HCT116 (cell line): ENCODE results near the gene EIF4G3. TPM values are rescaled to one million over a fixed set of nuclear protein-coding genes. Genes with fewer than 3 reads are reported as not detected.

Experiments
- ATAC-seq: fragments of 200-7000 bp; cut with Tn5 transposase; 2 replicates; pipeline ENCODE4 v1.9.1; 2020; ENCODE audit warnings: mild to moderate bottlenecking, moderate library complexity
- BruUV-seq: library from RNA; stranded (reverse); fragments of 400-500 nt; replicated peaks from 2 replicates; lab custom pipeline; 2021; lab: Mats Ljungman, UMichigan
- CTCF ChIA-PET: fragments of 300-600 bp; sonication (Branson Sonifier 250); formaldehyde crosslinking; loops from one replicate; lab custom pipeline; 2021; ENCODE audit warnings: antibody characterized with exemption; lab: Charles Lee
- POLR2A ChIA-PET: fragments of 300-600, 350-600 bp; sonication (Branson Sonifier 250); formaldehyde crosslinking; loops from one replicate; lab custom pipeline; 2021; ENCODE audit warnings: antibody characterized with exemption; lab: Charles Lee
- RAD21 ChIA-PET, 2 experiments: fragments of 300-600 bp; sonication (Branson Sonifier 250); formaldehyde crosslinking; loops; one replicate each; lab custom pipeline; 2023; ENCODE audit warnings: low total read pairs in 2 of 2; ENCODE audit not compliant: uncharacterized antibody in 2 of 2, unreplicated experiment in 2 of 2, low non-redundant PET in 1 of 2; lab: Charles Lee
- DNase-seq: peaks from one replicate; pipeline ENCODE4 v3.0.0-alpha.2; 2010; ENCODE audit warnings: low read depth, low spot score
- H2AFZ ChIP-seq: fragments of 200-600 bp; shearing (Covaris generic), sonication (generic); 2 replicates; pipeline ENCODE4 v1.6.1; 2017; ENCODE audit warnings: low read depth, mixed run types, mixed read lengths, antibody characterized with exemption, low read length; ENCODE audit not compliant: poor library complexity, severe bottlenecking
- H3K27ac ChIP-seq: 2 replicates; pipeline ENCODE4 v1.5.1; 2012; ENCODE audit warnings: low read depth, low read length
- H3K27me3 ChIP-seq: fragments of 200-600 bp; sonication (generic); 2 replicates; pipeline ENCODE4 v1.6.1; 2016; ENCODE audit warnings: mixed run types, low read length, mixed read lengths; ENCODE audit not compliant: insufficient read depth
- H3K36me3 ChIP-seq, 2 experiments: fragments of 200-500 bp in 1 of 2; fragments of 200-600 bp in 1 of 2; sonication (Bioruptor generic) in 1 of 2; sonication (generic) in 1 of 2; 2 replicates each; pipeline versions ENCODE4 v1.5.1 to v1.6.1; 2014 to 2016; ENCODE audit warnings: low read length in 2 of 2, inconsistent platforms in 1 of 2, mixed read lengths in 1 of 2, mixed run types in 1 of 2; ENCODE audit not compliant: insufficient read depth in 2 of 2, control insufficient read depth in 1 of 2
- H3K4me1 ChIP-seq, 2 experiments: fragments of 200-600 bp in 1 of 2; sonication (generic) in 1 of 2; 2 replicates each; pipeline versions ENCODE4 v1.5.1 to v1.6.1; 2012 to 2017; ENCODE audit warnings: low read length in 2 of 2, inconsistent platforms in 1 of 2, mild to moderate bottlenecking in 1 of 2, mixed read lengths in 1 of 2, mixed run types in 1 of 2, moderate library complexity in 1 of 2; ENCODE audit not compliant: insufficient read depth in 2 of 2, control insufficient read depth in 1 of 2
- H3K4me2 ChIP-seq: fragments of 200-600 bp; sonication (generic); 2 replicates; pipeline ENCODE4 v1.6.1; 2017; ENCODE audit warnings: mixed run types, low read length, mixed read lengths
- H3K4me3 ChIP-seq, 2 experiments: fragments of 200-600 bp in 1 of 2; sonication (generic) in 1 of 2; replicated peaks in 1 of 2; 2 replicates each; pipeline ENCODE4 v1.5.1; 2011 to 2016; ENCODE audit warnings: low read length in 2 of 2, control low read depth in 1 of 2, low read depth in 1 of 2, mild to moderate bottlenecking in 1 of 2, mixed read lengths in 1 of 2, mixed run types in 1 of 2
- H3K79me2 ChIP-seq: fragments of 200-600 bp; sonication (generic); 2 replicates; pipeline ENCODE4 v1.6.1; 2017; ENCODE audit warnings: mild to moderate bottlenecking, mixed run types, low read length, moderate library complexity, mixed read lengths; ENCODE audit not compliant: insufficient read depth
- H3K9ac ChIP-seq: fragments of 200-600 bp; sonication (generic); 2 replicates; pipeline ENCODE4 v1.6.1; 2016; ENCODE audit warnings: low read length, mixed read lengths
- H3K9me2 ChIP-seq: fragments of 200-600 bp; sonication (generic), shearing (Covaris generic); 2 replicates; pipeline ENCODE4 v1.6.1; 2017; ENCODE audit warnings: mixed run types, mild to moderate bottlenecking, moderate library complexity; ENCODE audit not compliant: insufficient read depth
- H3K9me3 ChIP-seq, 2 experiments: fragments of 200-500 bp in 1 of 2; fragments of 200-600 bp in 1 of 2; sonication (Bioruptor generic) in 1 of 2; sonication (generic) in 1 of 2; 2 replicates each; pipeline ENCODE4 v1.6.1; 2014 to 2017; ENCODE audit warnings: low read length in 2 of 2, mixed read lengths in 2 of 2, inconsistent platforms in 1 of 2, low read depth in 1 of 2, mild to moderate bottlenecking in 1 of 2, mixed run types in 1 of 2, moderate library complexity in 1 of 2; ENCODE audit not compliant: control insufficient read depth in 1 of 2, insufficient read depth in 1 of 2
- H4K20me1 ChIP-seq: fragments of 200-600 bp; sonication (generic), shearing (Covaris generic); 2 replicates; pipeline ENCODE4 v1.6.1; 2017; ENCODE audit warnings: mixed run types, mild to moderate bottlenecking, moderate library complexity; ENCODE audit not compliant: insufficient read depth
- CBX3 ChIP-seq: IDR thresholded peaks from 2 replicates; pipeline ENCODE4 v1.6.1; 2012; ENCODE audit warnings: low read depth
- EGR1 ChIP-seq: IDR thresholded peaks from 2 replicates; pipeline ENCODE4 v1.6.1; 2012; ENCODE audit warnings: low read depth
- EZH2phosphoT487 ChIP-seq: fragments of 200-600 bp; IDR thresholded peaks from 2 replicates; pipeline ENCODE4 v1.6.1; 2018; ENCODE audit warnings: antibody characterized with exemption, borderline replicate concordance
- FOSL1 ChIP-seq: IDR thresholded peaks from 2 replicates; pipeline ENCODE4 v1.6.1; 2012; ENCODE audit warnings: low read depth
- JUND ChIP-seq: IDR thresholded peaks from 2 replicates; pipeline ENCODE4 v1.6.1; 2012
- POLR2A ChIP-seq: IDR thresholded peaks from 2 replicates; pipeline ENCODE4 v1.7.0; 2011; ENCODE audit warnings: borderline replicate concordance; ENCODE audit not compliant: insufficient read depth, insufficient read length; ENCODE audit errors: extremely low read depth
- POLR2AphosphoS5 ChIP-seq: IDR thresholded peaks from 2 replicates; pipeline ENCODE4 v1.6.1; 2011; ENCODE audit warnings: mild to moderate bottlenecking, low read depth, low read length, moderate library complexity
- RAD21 ChIP-seq: IDR thresholded peaks from 2 replicates; pipeline ENCODE4 v1.6.1; 2012; ENCODE audit warnings: low read depth, mild to moderate bottlenecking
- SIN3A ChIP-seq: IDR thresholded peaks from 2 replicates; pipeline ENCODE4 v1.6.1; 2012; ENCODE audit warnings: low read depth
- SP1 ChIP-seq: IDR thresholded peaks from 2 replicates; pipeline ENCODE4 v1.6.1; 2012; ENCODE audit warnings: low read depth
- YY1 ChIP-seq: IDR thresholded peaks from 2 replicates; pipeline ENCODE4 v1.6.1; 2011; ENCODE audit warnings: low read length, low read depth, moderate library complexity, mild to moderate bottlenecking; ENCODE audit not compliant: insufficient replicate concordance; ENCODE audit errors: extremely low read depth
- ZFX ChIP-seq: fragments of 450-650 bp; IDR thresholded peaks from 2 replicates; pipeline ENCODE4 v1.6.1; 2017
- ZNF274 ChIP-seq: fragments of 200-500 bp; sonication (Bioruptor generic); IDR thresholded peaks from 2 replicates; pipeline ENCODE4 v1.6.1; 2014; ENCODE audit warnings: mild to moderate bottlenecking, low read depth, low read length, inconsistent platforms
- intact Hi-C: fragments of 100-400 bp; cut with micrococcal nuclease; formaldehyde crosslinking; loops from 2 replicates; pipeline ENCODE4 v1.10.0; 2022
- total RNA-seq: library from RNA; stranded (reverse); gene quantifications from one replicate; pipeline ENCODE4 v1.2.1, GENCODE V29; 2021; ENCODE audit not compliant: unreplicated experiment
- TF ChIP-seq, protein P1 (sequence below): IDR thresholded peaks from 2 replicates; pipeline ENCODE4 v1.6.1; 2012; ENCODE audit warnings: low read depth
- TF ChIP-seq, protein P2 (sequence below): IDR thresholded peaks from 2 replicates; pipeline ENCODE4 v1.6.1; 2012

EIF4G3 gene
- total RNA-seq, 1 experiment from 2014 or later = 40.1 TPM

DNA sequence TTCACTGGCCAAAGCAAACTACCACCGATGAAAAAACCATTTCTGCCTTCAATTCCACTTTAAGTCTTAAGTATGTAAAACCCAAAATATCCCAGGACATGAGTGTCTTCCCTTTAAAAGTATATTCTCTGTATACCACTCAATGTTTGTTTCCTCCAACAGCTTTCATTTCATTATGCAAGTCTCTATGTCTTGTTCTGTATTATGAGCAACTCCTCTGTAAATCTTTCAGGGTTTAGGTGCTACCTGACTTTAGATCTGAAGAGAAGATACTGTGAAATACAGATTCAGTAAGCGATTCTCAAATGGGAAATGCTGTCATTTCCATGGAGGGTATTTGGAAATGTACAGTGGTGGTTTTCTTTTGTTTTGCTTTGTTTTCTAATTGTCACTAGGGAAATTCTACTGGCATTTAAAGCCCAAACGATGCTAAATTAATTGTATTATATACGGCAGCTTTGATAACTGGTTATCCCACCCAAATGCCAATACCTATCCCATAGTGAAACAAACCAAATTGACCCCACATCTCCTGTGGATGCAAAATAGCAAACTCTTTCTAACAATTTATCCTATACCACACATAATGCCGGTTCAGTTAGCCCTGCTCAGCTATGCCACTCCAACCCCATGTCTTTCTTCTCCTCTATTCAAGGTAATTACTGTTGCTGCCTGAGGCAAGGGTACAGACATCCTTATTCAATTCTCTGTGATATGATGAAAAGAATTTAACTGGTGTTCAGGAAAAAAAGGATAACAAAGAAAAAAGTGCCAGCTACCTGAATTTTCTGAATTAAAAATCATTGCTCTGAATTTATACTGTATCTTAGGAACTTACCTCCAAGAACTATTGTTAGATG lies 182.8 kb downstream of the EIF4G3 start (continued):
- TF ChIP-seq, protein P1, sequence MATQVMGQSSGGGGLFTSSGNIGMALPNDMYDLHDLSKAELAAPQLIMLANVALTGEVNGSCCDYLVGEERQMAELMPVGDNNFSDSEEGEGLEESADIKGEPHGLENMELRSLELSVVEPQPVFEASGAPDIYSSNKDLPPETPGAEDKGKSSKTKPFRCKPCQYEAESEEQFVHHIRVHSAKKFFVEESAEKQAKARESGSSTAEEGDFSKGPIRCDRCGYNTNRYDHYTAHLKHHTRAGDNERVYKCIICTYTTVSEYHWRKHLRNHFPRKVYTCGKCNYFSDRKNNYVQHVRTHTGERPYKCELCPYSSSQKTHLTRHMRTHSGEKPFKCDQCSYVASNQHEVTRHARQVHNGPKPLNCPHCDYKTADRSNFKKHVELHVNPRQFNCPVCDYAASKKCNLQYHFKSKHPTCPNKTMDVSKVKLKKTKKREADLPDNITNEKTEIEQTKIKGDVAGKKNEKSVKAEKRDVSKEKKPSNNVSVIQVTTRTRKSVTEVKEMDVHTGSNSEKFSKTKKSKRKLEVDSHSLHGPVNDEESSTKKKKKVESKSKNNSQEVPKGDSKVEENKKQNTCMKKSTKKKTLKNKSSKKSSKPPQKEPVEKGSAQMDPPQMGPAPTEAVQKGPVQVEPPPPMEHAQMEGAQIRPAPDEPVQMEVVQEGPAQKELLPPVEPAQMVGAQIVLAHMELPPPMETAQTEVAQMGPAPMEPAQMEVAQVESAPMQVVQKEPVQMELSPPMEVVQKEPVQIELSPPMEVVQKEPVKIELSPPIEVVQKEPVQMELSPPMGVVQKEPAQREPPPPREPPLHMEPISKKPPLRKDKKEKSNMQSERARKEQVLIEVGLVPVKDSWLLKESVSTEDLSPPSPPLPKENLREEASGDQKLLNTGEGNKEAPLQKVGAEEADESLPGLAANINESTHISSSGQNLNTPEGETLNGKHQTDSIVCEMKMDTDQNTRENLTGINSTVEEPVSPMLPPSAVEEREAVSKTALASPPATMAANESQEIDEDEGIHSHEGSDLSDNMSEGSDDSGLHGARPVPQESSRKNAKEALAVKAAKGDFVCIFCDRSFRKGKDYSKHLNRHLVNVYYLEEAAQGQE = no peak
- TF ChIP-seq EGR1 (no peak), FOSL1 (no peak), JUND (no peak)
- TF ChIP-seq, protein P2, sequence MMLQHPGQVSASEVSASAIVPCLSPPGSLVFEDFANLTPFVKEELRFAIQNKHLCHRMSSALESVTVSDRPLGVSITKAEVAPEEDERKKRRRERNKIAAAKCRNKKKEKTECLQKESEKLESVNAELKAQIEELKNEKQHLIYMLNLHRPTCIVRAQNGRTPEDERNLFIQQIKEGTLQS = no peak

DNA sequence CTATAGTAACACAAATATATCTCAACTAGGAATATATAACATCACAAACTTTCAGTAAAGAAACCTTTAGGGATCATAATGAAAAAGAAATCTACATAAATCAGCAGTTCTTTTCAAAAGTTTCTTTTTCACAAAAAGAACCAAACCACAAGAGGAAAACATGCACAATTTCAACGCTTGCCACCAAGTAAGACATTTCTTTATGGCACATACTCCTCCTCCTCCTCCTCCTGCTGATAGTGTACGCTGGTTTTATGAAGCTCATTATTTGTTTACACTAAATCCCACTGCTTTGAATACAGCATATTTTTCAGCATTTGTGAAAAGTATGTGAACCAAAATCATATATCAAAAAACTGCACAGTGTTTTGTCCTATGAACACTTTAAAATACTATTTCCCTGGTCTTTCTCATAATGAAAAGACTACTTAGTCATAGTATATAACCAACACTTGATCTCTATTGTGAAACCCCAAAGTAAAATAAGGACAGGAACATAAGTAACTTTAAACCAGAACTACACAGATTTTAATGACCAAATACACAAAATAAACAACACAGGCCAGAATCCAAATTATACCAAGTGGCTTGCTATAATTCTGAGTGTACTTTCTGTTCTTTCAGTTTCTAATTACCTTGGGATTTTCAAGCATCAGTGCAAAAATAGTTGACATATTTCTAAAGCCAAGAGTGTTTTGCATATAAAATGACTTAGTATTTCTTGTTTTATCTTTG lies 184.2 kb downstream of the EIF4G3 start:
- intact Hi-C loops = no loop called here
- Histone ChIP-seq H3K79me2 (no peaks in the 10 kb centered on the region), H2AFZ (no peak overlapping the region), H3K4me1 (no peaks in the 10 kb centered on the region), H4K20me1 (peaks cover 3% of the 10 kb centered on the region; the same call in 1 of the 2 replicates), H3K9me2 (no peaks in the 10 kb centered on the region), H3K4me2 (no peak overlapping the region), H3K27ac (no peak overlapping the region), H3K27me3 (no peaks in the 10 kb centered on the region), H3K4me3 (no peak overlapping the region), H3K9ac (no peak overlapping the region), H3K36me3 (no peaks in the 10 kb centered on the region), H3K9me3 (no peaks in the 10 kb centered on the region)
- ChIA-PET RAD21 (no interaction called here), CTCF (interaction anchor here (0.7 to 1.0 kb wide), 2 partner anchors 12 to 203 kb away, joined by 3 to 6 read pairs; no protein-coding TSS in a partner anchor), POLR2A (no interaction called here)
- BruUV-seq = no TSS peak
- no peak for ATAC-seq
- no peak for DNase-seq
- TF ChIP-seq, protein P1 = no peak
- TF ChIP-seq EGR1 (no peak), EZH2phosphoT487 (no peak), SP1 (no peak), YY1 (no peak), FOSL1 (no peak), ZFX (no peak), ZNF274 (no peak), SIN3A (no peak), RAD21 (no peak), POLR2A (no peak), POLR2AphosphoS5 (no peak), CBX3 (no peak)
